Sigmoid colon (tissue), 4 donors: ENCODE measurements around the gene ADD3.

Experiments
- CTCF ChIP-seq, 4 experiments: fragments of 450-650 bp in 3 of 4; fragments of 200-600 bp in 1 of 4; IDR thresholded peaks; one replicate each; pipeline ENCODE4 v1.5.1; 2016 to 2019; ENCODE audit warnings: antibody characterized with exemption in 4 of 4, mild to moderate bottlenecking in 3 of 4, moderate library complexity in 2 of 4
- EP300 ChIP-seq, 4 donors: sonication (generic); formaldehyde crosslinking; IDR thresholded peaks; one replicate each; pipeline ENCODE4 v1.6.1; 2017; ENCODE audit warnings: antibody characterized with exemption in 4 of 4
- POLR2A ChIP-seq, 2 donors: fragments of 450-650 bp; IDR thresholded peaks; one replicate each; pipeline ENCODE4 v1.6.1; 2016; ENCODE audit warnings: antibody characterized with exemption in 2 of 2, mild to moderate bottlenecking in 2 of 2, moderate library complexity in 2 of 2
- POLR2AphosphoS5 ChIP-seq, 4 donors: sonication (generic); formaldehyde crosslinking; IDR thresholded peaks; one replicate each; pipeline ENCODE4 v1.6.1; 2017; ENCODE audit warnings: antibody characterized with exemption in 4 of 4

- no peak for TF ChIP-seq POLR2A (IDR thresholded peaks at IDR 0.05)
- no peak for TF ChIP-seq CTCF (IDR thresholded peaks at IDR 0.05)
- no peak for TF ChIP-seq POLR2AphosphoS5 (IDR thresholded peaks at IDR 0.05)
- TF ChIP-seq EP300 (IDR thresholded peaks at IDR 0.05) = no peak
These were observed 43.5 kb upstream of the ADD3 start for GRCh38 chr10:109964318-109964717.
